Retinal pigment epithelial cell (primary cell): ENCODE data around the gene RHOV.

Source experiments
- DNase-seq: peaks from one replicate; pipeline ENCODE4 v3.0.0-alpha.2; 2010; ENCODE audit warnings: low read depth
- H3K4me3 ChIP-seq: 2 replicates; pipeline ENCODE4 v1.5.1; 2011; ENCODE audit warnings: mild to moderate bottlenecking, low read length, control low read depth, moderate library complexity
- CTCF ChIP-seq: conservative IDR thresholded peaks from 2 replicates; pipeline ENCODE4 v1.5.1; 2011; ENCODE audit warnings: low read depth, low read length, control low read depth, inconsistent platforms

RHOV gene

GRCh38 chr15:40879609-40880008 is 5.6 kb upstream of the RHOV start:
- DNase-seq = no peak
- H3K4me3 ChIP-seq = no peak overlapping the region

GRCh38 chr15:40878785-40879184 is 4.8 kb upstream of the RHOV start:
- DNase-seq = no peak
- H3K4me3 ChIP-seq = no peak overlapping the region

More at GRCh38 chr15:40879609-40880008, 5.6 kb upstream of the RHOV start:
- no peak for TF ChIP-seq CTCF

GRCh38 chr15:40877694-40878093 is 3.7 kb upstream of the RHOV start:
- DNase-seq = no peak
- TF ChIP-seq CTCF = no peak
- H3K4me3 ChIP-seq = no peak overlapping the region

More at GRCh38 chr15:40878785-40879184, 4.8 kb upstream of the RHOV start:
- TF ChIP-seq CTCF = no peak

- no peak for DNase-seq
- no peak overlapping the region for H3K4me3 ChIP-seq
- TF ChIP-seq CTCF = no peak
Observed at GRCh38 chr15:40875991-40876730, 2.1 kb upstream of the RHOV start.

- peak overlapping the region; percentile 48 for H3K4me3 ChIP-seq
Observed at GRCh38 chr15:40872791-40873693, 992 bp downstream of the RHOV start.

More at GRCh38 chr15:40872791-40873693, 992 bp downstream of the RHOV start:
- no peak for DNase-seq
- no peak for TF ChIP-seq CTCF
